Endothelial cell of umbilical vein (primary cell): ENCODE measurements around the gene MYT1. TPM values are rescaled to one million over a fixed set of nuclear protein-coding genes. Genes with fewer than 3 reads are reported as not detected.
A peak's percentile ranks its signal among the peaks of the same experiment; 100 is the strongest.

Experiments used
- BruUV-seq: library from RNA; stranded (reverse); fragments of 400-500 nt; replicated peaks from 2 replicates; lab custom pipeline; 2021; lab: Mats Ljungman, UMichigan
- CTCF ChIA-PET: fragments of 300-600, 350-600 bp; sonication (Branson Sonifier 250); formaldehyde crosslinking; loops from one replicate; lab custom pipeline; 2021; ENCODE audit warnings: antibody characterized with exemption, inconsistent platforms; lab: Charles Lee
- POLR2A ChIA-PET: fragments of 300-600, 350-600 bp; sonication (Branson Sonifier 250); formaldehyde crosslinking; loops from one replicate; lab custom pipeline; 2021; ENCODE audit warnings: antibody characterized with exemption, inconsistent platforms; lab: Charles Lee
- DNase-seq: peaks from one replicate; pipeline ENCODE4 v3.0.0-alpha.2; 2011; ENCODE audit warnings: low read depth, low spot score
- FAIRE-seq: peaks from 2 replicates; lab custom pipeline; 2011; peaks lifted over from hg19 to GRCh38; lab: Jason Lieb, UNC
- H2AFZ ChIP-seq: 2 replicates; pipeline ENCODE4 v1.6.0; 2012; ENCODE audit warnings: low read depth, low read length, control low read depth, inconsistent platforms
- H3K27ac ChIP-seq: 2 replicates; pipeline ENCODE4 v1.5.1; 2011; ENCODE audit warnings: low read depth, mild to moderate bottlenecking, control low read depth, low read length, moderate library complexity; ENCODE audit not compliant: insufficient read depth
- H3K27me3 ChIP-seq, 2 experiments: 2 replicates each; pipeline versions ENCODE4 v1.6.0 to v1.6.1; 2011; ENCODE audit warnings: low read length in 2 of 2, mixed read lengths in 1 of 2; ENCODE audit not compliant: control insufficient read depth in 2 of 2, insufficient read depth in 2 of 2
- H3K36me3 ChIP-seq, 2 experiments: 2 replicates in 1 of 2; 3 replicates in 1 of 2; pipeline ENCODE4 v1.5.1; 2011; ENCODE audit warnings: low read length in 2 of 2, mild to moderate bottlenecking in 1 of 2, moderate library complexity in 1 of 2; ENCODE audit not compliant: control insufficient read depth in 2 of 2, insufficient read depth in 2 of 2; ENCODE audit errors: extremely low read depth in 1 of 2
- H3K4me1 ChIP-seq: 3 replicates; pipeline ENCODE4 v1.5.1; 2011; ENCODE audit warnings: mild to moderate bottlenecking, low read length; ENCODE audit not compliant: control insufficient read depth, insufficient read depth; ENCODE audit errors: extremely low read depth
- H3K4me2 ChIP-seq: 2 replicates; pipeline ENCODE4 v1.6.1; 2011; ENCODE audit warnings: low read length, control low read depth, mixed read lengths; ENCODE audit not compliant: insufficient read depth
- H3K4me3 ChIP-seq, 3 experiments: fragments of 200-600 bp in 1 of 3; sonication (generic), shearing (Covaris generic) in 1 of 3; replicated peaks in 1 of 3; 2 replicates each; pipeline ENCODE4 v1.5.1; 2011 to 2016; ENCODE audit warnings: control low read depth in 3 of 3, low read length in 3 of 3, mild to moderate bottlenecking in 2 of 3, inconsistent platforms in 1 of 3, low read depth in 1 of 3, moderate library complexity in 1 of 3; ENCODE audit not compliant: insufficient read depth in 1 of 3
- H3K79me2 ChIP-seq: 2 replicates; pipeline ENCODE4 v1.6.0; 2012; ENCODE audit warnings: low read length, inconsistent platforms; ENCODE audit not compliant: control insufficient read depth, insufficient read depth
- H3K9ac ChIP-seq: replicated peaks from 2 replicates; pipeline ENCODE3; 2011; ENCODE audit warnings: low read length, control low read depth; ENCODE audit not compliant: insufficient read depth; ENCODE audit errors: extremely low read depth
- H3K9me1 ChIP-seq: replicated peaks from 3 replicates; pipeline ENCODE4 v1.6.0; 2011; ENCODE audit warnings: mild to moderate bottlenecking, low read length; ENCODE audit not compliant: control insufficient read depth, insufficient read depth; ENCODE audit errors: extremely low read depth
- H3K9me3 ChIP-seq: replicated peaks from 2 replicates; pipeline ENCODE4 v1.5.1; 2012; ENCODE audit warnings: low read length, inconsistent platforms; ENCODE audit not compliant: control insufficient read depth, insufficient read depth
- H4K20me1 ChIP-seq: replicated peaks from 2 replicates; pipeline ENCODE3; 2011; ENCODE audit warnings: mild to moderate bottlenecking, low read length; ENCODE audit not compliant: control insufficient read depth, insufficient read depth; ENCODE audit errors: extremely low read depth
- EZH2 ChIP-seq: IDR thresholded peaks from 2 replicates; pipeline ENCODE4 v1.6.1; 2012; ENCODE audit warnings: borderline replicate concordance, low read depth, mild to moderate bottlenecking, moderate library complexity, low read length, inconsistent platforms; ENCODE audit not compliant: severe bottlenecking
- FOS ChIP-seq: IDR thresholded peaks from 2 replicates; pipeline ENCODE4 v1.6.1; 2011; ENCODE audit warnings: mild to moderate bottlenecking, low read length, moderate library complexity, borderline replicate concordance; ENCODE audit not compliant: insufficient read depth
- GATA2 ChIP-seq: IDR thresholded peaks from 2 replicates; pipeline ENCODE4 v1.7.0; 2011; ENCODE audit warnings: low read depth, mild to moderate bottlenecking, moderate library complexity, mixed read lengths, low read length; ENCODE audit not compliant: insufficient read length, insufficient read depth
- JUN ChIP-seq: IDR thresholded peaks from 2 replicates; pipeline ENCODE4 v1.6.1; 2011; ENCODE audit warnings: borderline replicate concordance, low read depth; ENCODE audit not compliant: insufficient read length, insufficient read depth
- MAX ChIP-seq: IDR thresholded peaks from 2 replicates; pipeline ENCODE4 v1.6.1; 2011; ENCODE audit not compliant: insufficient read depth, insufficient read length
- MYC ChIP-seq: IDR thresholded peaks from one replicate; pipeline ENCODE4 v1.6.1; 2011; ENCODE audit warnings: mild to moderate bottlenecking, low read depth, low read length
- POLR2A ChIP-seq: IDR thresholded peaks from 2 replicates; pipeline ENCODE4 v1.6.1; 2012; ENCODE audit warnings: low read depth, mild to moderate bottlenecking, control low read depth, low read length
- POLR2AphosphoS5 ChIP-seq: IDR thresholded peaks from 2 replicates; pipeline ENCODE4 v1.6.1; 2012; ENCODE audit warnings: low read depth, mild to moderate bottlenecking, control low read depth, low read length, moderate library complexity; ENCODE audit not compliant: insufficient read depth
- dilution Hi-C: fragments of 300-500 bp; cut with MboI; formaldehyde crosslinking; loops from one replicate; pipeline ENCODE4 v1.15.0; 2019; ENCODE audit warnings: low sequenced_read_pairs; ENCODE audit not compliant: extremely low pct_ligation_motif_present
- intact Hi-C: fragments of 100-400 bp; cut with micrococcal nuclease; formaldehyde crosslinking; loops from one replicate; pipeline ENCODE4 v1.10.0; 2022
- polyA plus RNA-seq, 4 experiments: library from polyadenylated mRNA; depleted of rRNA in 3 of 4; stranded (reverse) in 3 of 4; unstranded in 1 of 4; fragments of >200 nt; gene quantifications; 2 replicates each; pipeline versions ENCODE4 v1.2.1 to v1.2.3, GENCODE V29; 2011 to 2012; ENCODE audit warnings: missing spikeins in 1 of 4
- total RNA-seq: library from RNA; stranded (reverse); gene quantifications from 2 replicates; pipeline ENCODE4 v1.2.3, GENCODE V29; 2021
- TF ChIP-seq, protein P1 (sequence below), 2 donors: IDR thresholded peaks; 1 replicate in 1 of 2; 2 replicates in 1 of 2; pipeline ENCODE4 v1.5.1; 2011; ENCODE audit warnings: low read length in 2 of 2, mild to moderate bottlenecking in 2 of 2, moderate library complexity in 2 of 2, control low read depth in 1 of 2, inconsistent platforms in 1 of 2, low read depth in 1 of 2; ENCODE audit not compliant: insufficient read depth in 1 of 2; ENCODE audit errors: extremely low read depth in 1 of 2

The MYT1 gene
- total and polyA plus RNA-seq, 2 donors (not counting 3 experiments of a cell fraction or from before 2014, with no cell fraction given), result not detected

GRCh38 chr20:64257107-64257757, 93.0 kb downstream of the MYT1 start:
- Histone ChIP-seq H3K9me3 (no peaks in the 10 kb centered on the region), H3K36me3 (no peaks in the 10 kb centered on the region), H3K79me2 (peaks cover 15% of the 10 kb centered on the region), H3K4me2 (peak overlapping the region; percentile 88), H3K27ac (no peak overlapping the region), H2AFZ (no peak overlapping the region), H3K9me1 (no peaks in the 10 kb centered on the region), H3K9ac (no peak overlapping the region), H4K20me1 (no peaks in the 10 kb centered on the region), H3K27me3 (no peaks in the 10 kb centered on the region), H3K4me1 (peaks cover 18% of the 10 kb centered on the region), H3K4me3 (no peak overlapping the region)
- CTCF ChIA-PET, result interaction anchor here (0.7 to 2.0 kb wide), 2 partner anchors 11 to 21 kb away, joined by 3 to 5 read pairs; no protein-coding TSS in a partner anchor
- DNase-seq (no peak), FAIRE-seq (no peak)
- TF ChIP-seq, protein P1, sequence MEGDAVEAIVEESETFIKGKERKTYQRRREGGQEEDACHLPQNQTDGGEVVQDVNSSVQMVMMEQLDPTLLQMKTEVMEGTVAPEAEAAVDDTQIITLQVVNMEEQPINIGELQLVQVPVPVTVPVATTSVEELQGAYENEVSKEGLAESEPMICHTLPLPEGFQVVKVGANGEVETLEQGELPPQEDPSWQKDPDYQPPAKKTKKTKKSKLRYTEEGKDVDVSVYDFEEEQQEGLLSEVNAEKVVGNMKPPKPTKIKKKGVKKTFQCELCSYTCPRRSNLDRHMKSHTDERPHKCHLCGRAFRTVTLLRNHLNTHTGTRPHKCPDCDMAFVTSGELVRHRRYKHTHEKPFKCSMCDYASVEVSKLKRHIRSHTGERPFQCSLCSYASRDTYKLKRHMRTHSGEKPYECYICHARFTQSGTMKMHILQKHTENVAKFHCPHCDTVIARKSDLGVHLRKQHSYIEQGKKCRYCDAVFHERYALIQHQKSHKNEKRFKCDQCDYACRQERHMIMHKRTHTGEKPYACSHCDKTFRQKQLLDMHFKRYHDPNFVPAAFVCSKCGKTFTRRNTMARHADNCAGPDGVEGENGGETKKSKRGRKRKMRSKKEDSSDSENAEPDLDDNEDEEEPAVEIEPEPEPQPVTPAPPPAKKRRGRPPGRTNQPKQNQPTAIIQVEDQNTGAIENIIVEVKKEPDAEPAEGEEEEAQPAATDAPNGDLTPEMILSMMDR (IDR thresholded peaks at IDR 0.05; ENCODE audit: extremely low read depth in 1 of 2, insufficient read depth in 1 of 2, low read depth in 1 of 2, low read length in 2 of 2), result no peak
- TF ChIP-seq JUN, result no peak
- no peak for TF ChIP-seq EZH2
- TF ChIP-seq MYC, result no peak
- TF ChIP-seq GATA2, result no peak
- no peak for TF ChIP-seq MAX
- no peak for TF ChIP-seq POLR2A
- no peak for TF ChIP-seq POLR2AphosphoS5
- TF ChIP-seq FOS, result no peak
- no TSS peak for BruUV-seq
- intact Hi-C loops, result no loop called here
- dilution Hi-C loops, result no loop called here
- POLR2A ChIA-PET, result no interaction called here
